ENCODE results near the gene RGS3.
A peak's percentile ranks its signal among the peaks of the same experiment; 100 is the strongest.

RGS3 gene

GRCh38 chr9:113621980-113622379, 158.5 kb downstream of the RGS3 start:
- no peak for DNase-seq (ENCODE audit: low read depth)
- no peak for TF ChIP-seq CTCF (conservative IDR thresholded peaks at IDR 0.05; ENCODE audit: low read depth, low read length)
- no peak overlapping the region for H3K4me3 ChIP-seq (ENCODE audit: low read depth, low read length)

- no peak overlapping the region for H3K4me3 ChIP-seq (ENCODE audit: low read depth, low read length)
- DNase-seq (ENCODE audit: low read depth), result peak; percentile 97
- TF ChIP-seq CTCF (conservative IDR thresholded peaks at IDR 0.05; ENCODE audit: low read depth, low read length), result no peak
These were observed 159.3 kb downstream of the RGS3 start for GRCh38 chr9:113622600-113623400.

- H3K4me3 ChIP-seq (ENCODE audit: low read depth, low read length), result no peak overlapping the region
- DNase-seq (ENCODE audit: low read depth), result no peak
- no peak for TF ChIP-seq CTCF (conservative IDR thresholded peaks at IDR 0.05; ENCODE audit: low read depth, low read length)
These were observed 160.4 kb downstream of the RGS3 start for GRCh38 chr9:113623851-113624485.

GRCh38 chr9:113624721-113625120, 161.2 kb downstream of the RGS3 start:
- no peak overlapping the region for H3K4me3 ChIP-seq (ENCODE audit: low read depth, low read length)
- TF ChIP-seq CTCF (conservative IDR thresholded peaks at IDR 0.05; ENCODE audit: low read depth, low read length), result no peak
- no peak for DNase-seq (ENCODE audit: low read depth)

GRCh38 chr9:113625486-113625885, 162.0 kb downstream of the RGS3 start:
- DNase-seq (ENCODE audit: low read depth), result no peak
- H3K4me3 ChIP-seq (ENCODE audit: low read depth, low read length), result no peak overlapping the region
- no peak for TF ChIP-seq CTCF (conservative IDR thresholded peaks at IDR 0.05; ENCODE audit: low read depth, low read length)

GRCh38 chr9:113626735-113627495, 163.4 kb downstream of the RGS3 start:
- TF ChIP-seq CTCF (conservative IDR thresholded peaks at IDR 0.05; ENCODE audit: low read depth, low read length), result no peak
- no peak overlapping the region for H3K4me3 ChIP-seq (ENCODE audit: low read depth, low read length)
- no peak for DNase-seq (ENCODE audit: low read depth)

Measured in choroid plexus epithelial cell (primary cell).